RWPE2 (cell line): ENCODE data around the gene SLC8A2.

Source experiments
- ATAC-seq: fragments of 200-7000 bp; cut with Tn5 transposase; 3 replicates; pipeline ENCODE4 v1.9.1; 2021; ENCODE audit warnings: low read depth
- DNase-seq: peaks from one replicate; pipeline ENCODE4 v3.0.0-alpha.2; 2020; ENCODE audit warnings: low spot score
- H3K27ac ChIP-seq: fragments of 450-650 bp; 2 replicates; pipeline ENCODE4 v1.5.1; 2017; ENCODE audit warnings: mild to moderate bottlenecking; ENCODE audit not compliant: poor library complexity, severe bottlenecking
- H3K27me3 ChIP-seq: fragments of 250-450 bp; sonication (Bioruptor Pico); 2 replicates; pipeline ENCODE4 v1.5.1; 2021; ENCODE audit warnings: mild to moderate bottlenecking, moderate library complexity; ENCODE audit not compliant: insufficient read depth, poor library complexity, severe bottlenecking
- H3K36me3 ChIP-seq: fragments of 250-450 bp; sonication (Bioruptor Pico); 2 replicates; pipeline ENCODE4 v1.5.1; 2020; ENCODE audit warnings: low read depth, mild to moderate bottlenecking, moderate library complexity
- H3K4me1 ChIP-seq: fragments of 250-450 bp; sonication (Bioruptor Pico); 2 replicates; pipeline ENCODE4 v1.5.1; 2021; ENCODE audit warnings: mild to moderate bottlenecking, moderate library complexity; ENCODE audit not compliant: insufficient read depth, poor library complexity, severe bottlenecking
- H3K4me3 ChIP-seq: fragments of 250-450 bp; sonication (Bioruptor Pico); 2 replicates; pipeline ENCODE4 v1.5.1; 2021; ENCODE audit warnings: mild to moderate bottlenecking, moderate library complexity; ENCODE audit not compliant: severe bottlenecking
- H3K9me3 ChIP-seq: fragments of 250-450 bp; sonication (Bioruptor Pico); 2 replicates; pipeline ENCODE4 v1.5.1; 2021; ENCODE audit warnings: mild to moderate bottlenecking, moderate library complexity; ENCODE audit not compliant: severe bottlenecking
- CTCF ChIP-seq: fragments of 450-650 bp; IDR thresholded peaks from one replicate; pipeline ENCODE4 v1.5.1; 2017; ENCODE audit warnings: mild to moderate bottlenecking, moderate library complexity; ENCODE audit not compliant: poor library complexity, severe bottlenecking

SLC8A2 gene

GRCh38 chr19:47471733-47472457 lies at the start of gene SLC8A2:
Gene SLC8A2 (minus strand): TSS chr19:47471893. CDS start chr19:47466403, 5,490 bp downstream.
- Histone ChIP-seq H3K4me3 (no peak within 1 kb of the TSS), H3K4me1 (no peaks in the 10 kb centered on the region), H3K27ac (no peak within 1 kb of the TSS), H3K9me3 (no peaks in the 10 kb centered on the region), H3K36me3 (no peaks in the 10 kb centered on the region), H3K27me3 (peaks cover 36% of the 10 kb centered on the region)
- ATAC-seq (peak; percentile 45; the same call in 2 of the 3 replicates), DNase-seq (no peak)
- no peak for TF ChIP-seq CTCF

GRCh38 chr19:47520839-47521238 lies 49.1 kb upstream of the SLC8A2 start:
- no peaks in the 10 kb centered on the region for H3K9me3 ChIP-seq
- no peak overlapping the region for H3K4me3 ChIP-seq
- TF ChIP-seq CTCF = no peak

GRCh38 chr19:47520343-47520806 lies 48.7 kb upstream of the SLC8A2 start:
- DNase-seq (no peak), ATAC-seq (no peak; the same call in 2 of the 3 replicates)
- no peak for TF ChIP-seq CTCF
- no peaks in the 10 kb centered on the region for H3K27me3 ChIP-seq
- no peaks in the 10 kb centered on the region for H3K36me3 ChIP-seq
- no peak overlapping the region for H3K4me3 ChIP-seq
- H3K9me3 ChIP-seq = no peaks in the 10 kb centered on the region
- no peaks in the 10 kb centered on the region for H3K4me1 ChIP-seq
- H3K27ac ChIP-seq = no peak overlapping the region

More at GRCh38 chr19:47520839-47521238, 49.1 kb upstream of the SLC8A2 start:
- Histone ChIP-seq H3K4me1 (no peaks in the 10 kb centered on the region), H3K36me3 (no peaks in the 10 kb centered on the region), H3K27me3 (no peaks in the 10 kb centered on the region), H3K27ac (no peak overlapping the region)
- no peak for ATAC-seq
- DNase-seq = no peak

GRCh38 chr19:47518854-47519253 lies 47.2 kb upstream of the SLC8A2 start:
- H3K36me3 ChIP-seq = no peaks in the 10 kb centered on the region
- no peaks in the 10 kb centered on the region for H3K9me3 ChIP-seq
- ATAC-seq = no peak
- H3K4me3 ChIP-seq = no peak overlapping the region
- DNase-seq = no peak
- H3K27ac ChIP-seq = no peak overlapping the region
- no peaks in the 10 kb centered on the region for H3K4me1 ChIP-seq
- no peak for TF ChIP-seq CTCF
- H3K27me3 ChIP-seq = no peaks in the 10 kb centered on the region

- Histone ChIP-seq H3K36me3 (no peaks in the 10 kb centered on the region), H3K27me3 (no peaks in the 10 kb centered on the region), H3K9me3 (no peaks in the 10 kb centered on the region), H3K4me1 (peaks cover 4% of the 10 kb centered on the region), H3K4me3 (no peak overlapping the region), H3K27ac (no peak overlapping the region)
- ATAC-seq (no peak), DNase-seq (no peak)
- no peak for TF ChIP-seq CTCF
Measured at GRCh38 chr19:47518139-47518538, 46.4 kb upstream of the SLC8A2 start.
